Hematopoietic multipotent progenitor cell (in vitro differentiated cells): ENCODE data around the gene PPP6R1. TPM values are rescaled to one million over a fixed set of nuclear protein-coding genes. Genes with fewer than 3 reads are reported as not detected.

Experiments used
- DNase-seq, 3 donors: peaks; one replicate each; pipeline ENCODE4 v3.0.0-alpha.2; 2011 to 2015; ENCODE audit warnings: low read depth in 2 of 3, low spot score in 2 of 3
- total RNA-seq: library from RNA; depleted of rRNA; stranded (reverse); fragments of >200 nt; gene quantifications from one replicate; pipeline ENCODE4 v1.2.3, GENCODE V29; 2012

PPP6R1 gene
- total RNA-seq, 1 donor = 307 TPM

DNA sequence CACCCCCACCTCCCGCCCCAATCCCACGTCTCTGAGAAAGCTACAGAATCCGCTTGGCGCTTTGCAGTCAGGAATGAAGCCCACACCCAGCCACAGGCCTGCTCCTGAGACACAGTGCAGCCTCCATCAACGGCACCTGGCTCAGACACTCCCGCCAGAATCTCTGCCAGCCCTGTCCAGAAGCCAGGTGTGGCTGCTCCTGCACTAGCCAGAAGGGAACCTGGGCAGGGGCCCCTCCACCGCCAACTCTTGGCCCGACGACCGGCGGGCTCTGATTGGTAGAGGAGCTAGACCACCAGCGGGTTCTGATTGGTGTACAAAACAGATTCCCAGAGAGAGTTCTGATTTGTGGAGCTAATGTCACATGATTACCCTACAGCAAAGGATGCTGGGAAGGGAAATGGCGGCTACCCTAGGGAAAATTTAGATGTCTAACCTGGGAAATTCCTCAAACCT is 2.9 kb upstream of the PPP6R1 start:
- DNase-seq = no peak

DNA sequence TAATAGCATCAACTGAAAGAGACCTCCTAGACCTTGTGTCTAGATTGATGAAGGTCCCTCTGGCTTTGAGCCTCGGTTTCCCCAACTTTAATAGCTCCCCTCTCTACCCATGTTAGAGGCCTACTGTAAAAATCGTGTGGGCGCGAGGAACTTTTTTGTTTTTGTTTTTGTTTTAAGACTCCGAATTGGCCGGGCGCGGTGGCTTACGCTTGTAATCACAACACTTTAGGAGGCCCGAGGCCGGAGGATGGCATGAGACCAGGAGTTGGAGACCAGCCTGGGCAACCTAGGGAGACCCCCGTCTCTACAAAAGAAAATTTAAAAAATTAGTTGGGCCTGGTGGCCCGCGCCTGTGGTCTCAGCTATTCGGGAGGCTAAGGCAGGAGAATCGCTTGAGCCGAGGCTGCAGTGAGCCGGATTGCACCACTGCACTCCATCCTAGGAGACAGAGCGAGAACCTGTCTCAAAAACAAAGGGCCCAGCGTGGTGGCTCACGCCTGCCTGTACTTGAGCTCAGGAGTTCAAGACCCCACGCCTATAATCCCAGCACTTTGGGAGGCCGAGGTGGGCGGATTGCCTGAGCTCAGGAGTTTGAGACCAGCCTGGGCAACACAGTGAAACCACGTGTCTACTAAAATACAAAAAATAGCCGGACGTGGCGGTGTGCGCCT is 858 bp upstream of the PPP6R1 start:
- no peak for DNase-seq

DNA sequence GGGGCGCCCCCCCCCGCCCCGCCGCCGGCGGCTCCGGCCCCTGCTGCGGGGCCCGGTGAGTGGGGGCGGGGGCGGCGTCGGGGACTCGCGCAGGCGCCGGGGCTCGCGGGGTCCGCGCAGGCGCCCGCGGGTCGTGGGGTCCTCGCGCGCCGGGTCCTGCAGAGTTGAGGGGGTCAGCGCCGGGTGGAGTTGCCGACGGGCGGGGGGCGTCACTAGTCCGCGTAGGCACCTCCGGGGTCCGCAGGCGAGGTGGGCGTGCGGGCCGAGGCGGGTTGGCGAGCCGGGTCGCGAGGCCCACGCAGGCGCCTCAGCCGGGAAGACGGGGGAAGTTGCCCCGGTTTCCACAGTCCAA is 365 bp downstream of the PPP6R1 start:
- DNase-seq = peak in 2 of 3 donors; percentile 19 to 41

DNA sequence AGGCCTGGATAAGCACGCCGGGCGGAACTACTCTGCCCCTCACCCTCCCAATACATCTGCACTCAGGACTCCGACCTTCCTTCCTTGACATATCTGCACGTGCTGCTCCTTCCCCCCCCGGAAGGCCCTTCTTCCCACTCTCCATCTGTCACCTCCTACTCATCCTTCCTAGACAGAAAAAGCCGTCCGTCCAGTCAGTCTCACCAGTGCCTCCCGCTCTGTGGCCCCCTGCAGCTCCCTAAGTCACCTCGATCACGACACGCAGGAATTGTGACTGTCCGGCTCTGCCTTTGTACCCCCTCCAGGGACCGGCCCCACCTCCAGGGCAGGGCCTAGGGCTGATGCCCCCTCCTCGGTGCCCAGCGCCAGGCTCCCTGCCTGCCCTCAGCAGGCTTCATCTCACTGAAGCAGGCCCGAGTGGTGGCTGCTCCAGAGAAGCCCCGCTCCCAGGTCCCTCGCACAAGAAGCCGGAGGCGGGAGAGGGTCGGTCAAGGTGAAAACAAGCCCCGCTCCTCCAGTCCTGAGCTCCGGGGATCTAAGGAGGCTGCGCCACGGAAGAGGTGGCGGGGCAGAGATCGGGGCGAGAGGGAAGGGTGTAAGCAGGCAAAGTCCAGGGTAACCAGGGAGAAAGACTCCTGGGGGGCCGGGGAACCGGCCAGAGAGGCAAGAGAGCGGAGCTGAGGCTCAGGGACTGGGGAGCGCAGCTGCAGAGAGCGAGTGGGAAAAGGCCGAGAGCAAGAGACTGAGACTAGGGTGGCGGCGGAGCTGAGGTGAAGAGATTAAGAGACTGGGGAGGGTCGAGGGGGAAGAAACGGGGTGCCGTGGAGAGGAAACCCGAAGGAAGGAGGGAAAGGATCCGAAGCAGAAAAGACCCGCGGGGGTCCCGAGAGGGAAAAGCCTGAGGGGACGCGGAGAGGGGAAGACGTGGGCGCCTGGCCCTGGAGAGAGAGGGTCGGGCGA is 1.1 kb downstream of the PPP6R1 start:
- DNase-seq = no peak

DNA sequence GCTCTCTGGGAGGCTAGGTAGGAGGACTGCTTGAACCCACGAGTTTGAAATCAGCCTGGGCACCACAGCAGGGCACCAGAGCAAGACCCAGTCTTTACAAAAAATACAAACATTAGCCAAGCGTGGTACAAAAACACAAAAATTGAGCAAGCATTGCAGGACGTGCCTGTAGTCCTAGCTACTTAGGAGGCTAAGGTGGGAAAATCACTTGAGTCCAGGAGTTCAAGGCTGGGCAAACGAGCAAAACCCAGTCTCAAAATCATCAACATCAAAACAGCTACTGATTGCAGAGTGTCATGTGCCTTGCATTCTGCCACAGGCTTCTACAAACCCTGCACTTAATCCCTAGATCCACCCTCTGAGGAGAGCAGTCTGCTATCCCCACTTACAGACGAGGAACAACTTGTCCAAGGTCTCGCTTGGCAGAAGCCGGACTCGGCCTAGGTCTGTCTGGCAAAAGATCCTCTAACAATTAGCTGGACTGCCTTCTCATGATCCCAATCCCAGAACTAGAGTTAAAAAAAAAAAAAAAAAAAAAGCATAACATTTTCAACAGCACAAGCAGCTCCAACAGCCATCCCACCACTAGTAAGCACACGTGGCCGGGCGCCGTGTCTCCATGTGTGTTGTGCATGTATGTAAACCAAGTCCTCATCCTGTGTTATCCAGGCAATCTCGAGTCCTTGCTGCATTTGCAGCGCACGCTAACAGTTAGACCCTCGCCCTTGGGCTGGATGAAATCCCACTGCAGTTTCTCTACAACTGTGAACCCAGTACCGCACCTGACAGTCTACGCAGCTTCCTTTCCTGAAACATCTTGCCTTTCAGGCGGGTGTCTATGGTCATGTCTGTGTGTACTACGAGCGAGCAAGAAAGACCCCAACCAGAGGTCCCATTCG is 2.0 kb downstream of the PPP6R1 start:
- DNase-seq = no peak

DNA sequence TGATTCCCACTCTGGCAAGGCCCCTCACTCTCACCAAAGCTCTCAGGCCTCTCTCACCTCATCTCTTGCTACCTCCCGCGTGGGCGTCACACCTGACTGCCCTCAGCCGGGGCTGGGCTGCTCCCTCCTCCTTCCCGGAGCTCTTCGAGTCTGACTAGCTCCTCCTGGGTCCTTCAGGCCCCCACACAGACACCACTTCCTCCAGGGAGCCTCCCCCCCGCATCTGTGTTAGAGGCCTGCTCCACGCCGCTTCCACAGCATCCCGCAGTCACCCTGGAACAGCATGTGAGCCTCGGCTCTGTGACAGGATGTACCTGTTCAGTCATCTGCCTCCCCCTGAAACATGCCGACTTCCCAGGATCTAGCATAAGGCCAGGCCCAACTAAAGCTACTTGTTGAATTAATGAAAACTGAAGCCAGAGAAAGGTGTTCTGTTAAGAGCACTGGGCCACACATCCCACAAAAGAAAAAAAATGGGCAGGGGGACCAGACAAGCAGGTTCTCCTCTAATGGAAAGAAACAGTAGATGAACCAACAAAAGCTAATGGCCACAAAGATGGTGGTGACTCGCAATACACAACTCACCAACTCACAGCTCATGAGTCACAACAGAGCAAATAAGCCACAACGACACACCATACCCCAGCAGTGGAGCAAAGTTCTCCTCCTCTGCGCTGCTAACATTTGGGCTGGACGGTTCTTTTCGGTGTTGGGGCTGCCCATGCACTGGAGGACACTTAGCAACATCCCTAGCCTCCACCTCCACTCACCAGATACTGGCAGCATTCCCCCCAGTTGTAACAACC is 3.0 kb downstream of the PPP6R1 start:
- peak in 1 of 3 donors; percentile 42 for DNase-seq

DNA sequence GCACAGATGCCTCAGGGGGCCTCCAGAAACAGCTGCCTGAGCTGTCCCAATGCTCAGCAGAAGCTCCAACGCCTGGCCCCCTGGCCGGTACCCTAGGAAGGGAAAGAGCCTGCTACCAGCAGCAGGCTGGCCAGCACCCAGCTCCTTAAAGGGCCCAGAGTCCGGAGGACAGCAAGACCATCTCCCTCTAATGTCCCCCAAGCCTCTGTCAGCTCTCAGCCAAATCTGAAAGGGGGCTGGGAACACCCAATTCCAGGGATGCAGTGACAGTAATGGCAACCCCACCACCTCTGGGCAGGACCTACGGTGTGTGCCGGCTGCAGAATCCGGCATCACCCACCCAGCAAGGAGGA is 4.2 kb downstream of the PPP6R1 start:
- no peak for DNase-seq

DNA sequence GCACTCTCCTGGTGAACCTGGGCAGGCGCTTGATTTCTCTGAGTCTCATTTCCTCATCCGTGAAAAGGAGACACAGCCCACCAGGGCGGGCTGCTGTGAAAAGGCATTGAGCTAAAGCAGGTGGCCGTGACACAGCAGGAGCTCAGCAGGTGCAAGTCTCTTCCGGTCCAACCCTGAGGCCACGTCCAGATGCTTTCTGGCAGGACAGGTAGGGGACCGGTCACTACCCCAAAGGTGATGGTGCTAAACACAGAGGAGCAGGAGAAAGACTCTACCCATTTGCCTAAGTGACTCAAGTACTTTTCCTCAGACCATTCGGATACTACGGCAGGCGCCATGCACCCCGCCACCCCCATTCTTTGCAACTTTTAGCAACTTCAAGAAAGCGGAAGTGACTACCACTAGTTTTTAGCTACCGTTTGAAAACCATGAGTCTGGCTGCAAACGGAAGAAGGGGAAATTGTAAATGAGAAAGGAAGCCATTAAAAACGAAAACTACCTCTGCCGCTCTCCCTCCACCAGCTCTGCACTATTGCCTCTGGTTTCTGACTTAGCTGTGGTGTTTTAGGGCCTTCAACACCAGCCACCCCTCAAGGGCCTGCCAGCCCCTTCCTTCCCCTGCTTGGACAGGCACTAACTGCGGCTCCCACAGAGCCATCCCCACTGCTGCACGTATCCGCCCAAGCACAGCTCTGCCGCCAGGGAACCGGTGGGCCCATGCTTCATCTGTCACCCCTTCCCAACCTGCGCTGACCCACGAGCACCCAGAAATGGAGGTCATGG is 4.8 kb downstream of the PPP6R1 start:
- peak; percentile 49 to 94 (median 88) for DNase-seq

DNA sequence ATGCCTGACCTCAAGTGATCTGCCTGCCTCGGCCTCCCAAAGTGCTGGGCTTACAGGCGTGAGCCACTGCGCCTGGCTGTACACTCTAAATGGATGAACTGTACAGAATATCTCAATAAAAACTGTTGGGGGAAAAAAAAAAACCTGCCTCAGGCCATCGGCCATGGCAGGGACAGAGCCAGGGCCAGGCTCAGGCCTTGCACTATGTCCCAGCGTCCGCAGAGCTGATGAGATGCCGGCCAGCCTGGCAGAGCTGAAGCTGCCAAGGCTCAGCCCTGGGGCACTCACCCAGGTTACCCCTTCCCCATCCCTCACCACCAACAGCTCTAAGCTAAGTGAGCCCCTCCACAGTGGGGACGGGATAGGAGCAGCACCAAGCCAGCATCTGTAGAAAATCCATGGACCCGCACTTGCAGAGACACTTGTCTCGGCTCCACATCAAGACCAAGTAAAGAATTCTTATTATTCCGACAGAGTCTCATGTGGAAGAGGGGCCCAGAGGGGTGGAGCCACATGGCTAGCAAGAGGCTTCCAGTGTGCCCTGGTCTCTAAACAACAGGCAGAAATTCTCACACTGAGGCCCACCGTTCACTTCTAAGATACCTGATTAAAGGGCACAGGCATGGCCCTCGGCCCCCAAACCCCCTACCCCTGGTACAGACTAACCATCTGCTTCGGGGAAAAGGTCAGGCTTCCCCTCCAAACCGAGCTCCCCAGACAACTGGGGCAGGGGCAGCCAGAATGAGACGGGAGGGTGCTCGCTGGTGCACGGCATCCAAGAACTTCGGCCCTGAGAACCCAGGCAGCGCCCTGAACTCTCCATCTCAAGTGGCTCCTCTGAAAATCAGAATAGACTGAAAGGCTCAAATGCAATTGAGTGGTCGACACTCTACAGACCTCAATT is 5.8 kb downstream of the PPP6R1 start:
- no peak for DNase-seq

DNA sequence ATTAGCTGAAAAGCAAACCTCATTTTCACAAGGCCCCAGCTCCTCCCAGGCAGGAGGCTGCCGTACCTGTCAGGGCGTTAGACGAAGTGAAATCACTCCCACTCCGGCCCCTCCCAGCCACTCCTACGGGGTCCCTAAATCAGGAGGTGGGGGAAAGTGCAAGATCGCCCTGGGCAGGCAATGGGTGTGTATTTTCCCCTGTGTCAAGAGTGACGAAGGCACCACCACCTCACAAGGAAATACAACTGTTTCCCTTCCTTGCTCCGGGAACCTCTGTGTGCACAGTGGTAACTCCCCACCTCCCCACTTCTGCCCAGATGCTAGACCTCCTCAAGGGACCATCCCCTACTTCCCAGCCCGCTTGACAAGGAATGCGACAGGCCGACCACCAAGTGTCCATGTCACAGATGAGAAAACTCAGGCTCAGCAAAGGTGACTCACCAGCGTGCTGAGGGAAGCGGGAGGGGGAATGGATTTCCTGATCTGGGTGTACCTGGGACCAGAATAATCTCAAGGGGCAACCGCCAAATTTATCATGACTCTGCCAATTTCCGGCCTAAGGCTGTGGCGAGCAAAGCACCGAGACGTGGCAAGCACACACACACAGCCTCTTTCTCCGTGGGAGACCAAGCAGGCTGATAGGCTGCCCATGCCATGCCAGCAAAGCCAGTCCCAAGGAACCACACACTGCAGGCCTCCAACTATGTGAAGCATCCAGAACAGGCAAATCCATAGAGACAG is 7.3 kb downstream of the PPP6R1 start:
- DNase-seq = peak in 2 of 3 donors; percentile 90 to 93

DNA sequence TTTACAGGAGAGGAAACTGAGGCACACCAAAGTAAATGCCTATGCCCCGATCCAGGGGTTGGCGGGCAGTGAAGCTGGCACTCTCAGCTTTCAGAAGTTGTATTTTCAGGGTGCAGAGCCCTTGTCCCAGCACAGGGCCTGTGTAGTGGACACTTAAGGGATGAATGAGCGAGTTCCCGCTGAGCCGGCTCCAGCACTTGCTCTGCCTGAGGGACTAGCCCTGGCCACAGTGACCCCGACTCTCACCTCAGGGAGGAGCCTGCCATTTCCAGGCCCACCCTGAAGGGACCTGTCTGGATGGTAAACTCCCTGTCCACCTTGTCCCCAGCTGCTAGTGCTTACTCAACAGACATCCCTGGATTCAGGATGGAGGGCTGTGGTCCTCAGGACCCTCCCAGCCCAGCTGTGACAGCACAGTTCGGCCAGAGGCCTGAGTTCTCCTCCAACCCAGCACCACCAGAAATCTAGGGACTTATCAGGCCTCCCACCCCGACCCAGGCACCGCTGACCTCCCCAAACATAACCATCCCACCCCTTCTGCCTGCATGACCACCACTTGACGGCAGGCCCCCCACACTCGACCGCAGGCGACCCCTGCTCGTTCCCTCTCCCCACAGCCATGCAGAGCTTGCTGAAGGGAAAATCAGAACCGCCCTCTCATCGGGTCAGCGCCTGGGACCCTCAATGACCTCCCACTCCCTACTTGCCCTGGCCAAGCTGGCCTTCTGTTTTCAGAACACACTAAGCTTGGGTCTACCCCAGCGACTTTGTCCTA is 8.4 kb downstream of the PPP6R1 start:
- no peak for DNase-seq

DNA sequence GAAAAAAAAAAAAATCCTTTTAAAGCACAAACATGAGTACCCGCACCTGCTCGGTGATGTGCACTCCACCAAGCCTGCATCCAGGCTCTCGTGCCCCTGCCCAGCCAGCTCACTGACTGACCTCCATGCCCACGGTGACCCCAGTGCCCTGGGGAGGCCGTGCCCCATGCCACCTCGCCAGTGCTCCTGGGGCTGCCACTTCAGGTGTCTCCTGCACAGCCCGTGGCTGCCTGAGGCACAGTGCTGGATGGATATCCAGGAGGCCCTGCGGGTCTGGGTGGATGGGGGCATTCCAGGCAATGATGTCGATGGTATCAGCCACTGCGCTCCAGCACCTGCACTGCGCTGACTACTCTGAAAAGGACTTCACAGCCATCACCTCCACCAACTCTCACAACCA is 9.0 kb downstream of the PPP6R1 start:
- no peak for DNase-seq

DNA sequence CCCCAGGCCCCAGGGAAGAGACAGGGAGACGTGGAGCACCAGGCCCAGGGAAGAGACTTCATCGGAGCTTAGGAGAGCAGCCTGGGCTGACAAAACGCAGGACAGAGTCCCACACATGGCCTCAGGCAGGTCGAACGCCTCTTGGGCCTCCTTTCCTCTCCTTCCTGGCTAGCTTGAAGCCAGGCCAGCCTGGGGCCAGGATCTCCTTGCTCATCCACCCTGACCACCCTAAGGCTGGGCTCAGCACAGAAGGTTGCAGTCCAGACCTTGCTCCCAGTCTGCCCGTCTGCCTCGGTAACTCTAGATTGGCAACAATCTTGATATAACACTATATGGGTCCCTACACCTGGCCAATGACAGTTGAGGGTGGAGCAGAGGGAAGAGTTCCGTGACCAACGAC is 10.1 kb downstream of the PPP6R1 start:
- no peak for DNase-seq

DNA sequence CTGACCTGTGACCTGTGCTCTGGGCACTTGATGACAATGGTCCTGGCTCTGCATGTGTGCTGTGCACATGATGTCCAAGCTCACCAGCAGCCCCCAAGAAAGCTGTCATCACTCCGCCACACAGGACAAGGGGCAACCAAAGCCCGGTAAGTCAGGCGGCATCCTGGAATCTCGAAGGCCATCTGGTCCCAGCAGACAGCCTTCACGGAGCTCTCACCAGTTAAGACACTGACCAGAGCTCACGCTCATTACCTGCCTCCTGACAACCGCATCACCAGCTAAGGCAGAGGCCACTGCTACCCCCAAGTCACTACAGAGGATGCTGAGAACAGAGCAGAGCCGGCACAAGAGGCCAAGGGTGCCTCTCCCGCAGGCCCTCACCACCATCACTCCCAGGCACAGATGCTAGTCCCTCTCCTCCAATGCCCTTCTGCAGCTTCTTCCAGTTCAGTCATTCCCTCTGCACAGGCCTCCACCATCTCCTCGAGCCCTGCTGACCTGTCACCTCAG is 10.6 kb downstream of the PPP6R1 start:
- no peak for DNase-seq

DNA sequence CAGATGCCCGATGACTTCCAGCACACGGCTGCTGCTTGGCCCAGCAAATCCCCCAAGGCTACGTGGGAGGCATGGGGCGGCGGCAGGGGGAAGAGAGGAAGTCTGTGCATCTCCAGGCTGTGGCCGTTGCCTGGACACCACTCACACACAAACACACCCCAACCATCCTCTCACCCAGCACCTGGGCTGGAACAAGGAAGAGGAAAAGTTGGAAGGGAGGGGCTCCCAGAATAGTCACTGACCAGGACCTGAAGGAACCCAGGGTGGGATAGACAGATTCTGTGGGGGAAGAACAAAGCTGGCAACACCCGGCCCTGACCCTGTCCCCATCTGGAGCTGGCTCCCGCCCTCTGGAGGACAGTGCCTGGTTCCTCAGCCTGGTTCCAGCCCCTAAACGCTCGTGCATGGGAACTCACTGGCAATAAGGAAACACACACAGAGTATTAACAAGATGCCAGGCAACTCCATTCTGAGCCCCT is 11.2 kb downstream of the PPP6R1 start:
- peak in 2 of 3 donors; percentile 70 to 82 for DNase-seq
